Peyer's patch (tissue), 4 donors: ENCODE results near the gene WFIKKN2. TPM values are rescaled to one million over a fixed set of nuclear protein-coding genes. Genes with fewer than 3 reads are reported as not detected.

Experiments
- DNase-seq, 3 donors: peaks; one replicate each; pipeline ENCODE4 v3.0.0-alpha.2; 2017 to 2019
- H3K27ac ChIP-seq, 4 donors: fragments of 200-600 bp; sonication (generic); one replicate each; pipeline ENCODE4 v1.5.1; 2016 to 2019
- H3K27me3 ChIP-seq, 2 donors: fragments of 200-600 bp; sonication (generic); one replicate each; pipeline ENCODE4 v1.5.1; 2019
- H3K36me3 ChIP-seq, 3 donors: fragments of 200-600 bp; sonication (generic); one replicate each; pipeline ENCODE4 v1.5.1; 2016 to 2019
- H3K4me1 ChIP-seq, 4 donors: fragments of 200-600 bp; sonication (generic); one replicate each; pipeline ENCODE4 v1.5.1; 2016 to 2019
- H3K4me3 ChIP-seq, 4 donors: fragments of 200-600 bp; sonication (generic); 1 replicate in 3 of 4; 2 replicates in 1 of 4; pipeline ENCODE4 v1.5.1; 2016 to 2019; ENCODE audit warnings: mild to moderate bottlenecking in 1 of 4
- H3K9me3 ChIP-seq, 4 donors: fragments of 200-600 bp; sonication (generic); one replicate each; pipeline ENCODE4 v1.5.1; 2016 to 2019; ENCODE audit warnings: mild to moderate bottlenecking in 1 of 4
- CTCF ChIP-seq, 6 experiments: fragments of 450-650 bp in 4 of 6; fragments of 200-600 bp in 2 of 6; sonication (generic) in 1 of 6; IDR thresholded peaks; one replicate each; pipeline ENCODE4 v1.5.1; 2017 to 2019; ENCODE audit warnings: antibody characterized with exemption in 6 of 6, mild to moderate bottlenecking in 3 of 6, moderate library complexity in 1 of 6
- POLR2A ChIP-seq, 2 donors: fragments of 450-650 bp; IDR thresholded peaks; one replicate each; pipeline ENCODE4 v1.5.1; 2017; ENCODE audit warnings: antibody characterized with exemption in 2 of 2, mild to moderate bottlenecking in 2 of 2, moderate library complexity in 2 of 2
- total RNA-seq, 4 donors: library from RNA; depleted of rRNA; stranded (reverse); fragments of >200 nt; gene quantifications; one replicate each; pipeline ENCODE4 v1.1.0, GENCODE V29; 2016

WFIKKN2 gene
- total RNA-seq, 4 donors from 2014 or later, result not detected

- Histone ChIP-seq H3K4me1 (peaks cover 0 to 9% (median 3%) of the 10 kb centered on the region in 4 donors), H3K4me3 (peak overlapping the region in 2 of 4 donors; percentile 82 to 99), H3K27ac (peak overlapping the region in 2 of 4 donors; percentile 73 to 100), H3K9me3 (no peaks in the 10 kb centered on the region), H3K36me3 (peaks cover 0 to 27% (median 0%) of the 10 kb centered on the region in 3 donors), H3K27me3 (no peaks in the 10 kb centered on the region)
- DNase-seq, result peak in 2 of 3 donors; percentile 27 to 78
- peak in 5 of 6 experiments; percentile 20 to 65 (median 61) for TF ChIP-seq CTCF (IDR thresholded peaks at IDR 0.05)
- peak in 1 of 2 donors; percentile 13 for TF ChIP-seq POLR2A (IDR thresholded peaks at IDR 0.05)
These were observed 27.9 kb downstream of the WFIKKN2 start for GRCh38 chr17:50863221-50863843.

- no peak for DNase-seq
- Histone ChIP-seq H3K4me1 (peaks cover 0 to 9% (median 3%) of the 10 kb centered on the region in 4 donors), H3K27me3 (no peaks in the 10 kb centered on the region), H3K9me3 (no peaks in the 10 kb centered on the region), H3K27ac (peak overlapping the region in 3 of 4 donors; percentile 99 to 100 (median 99)), H3K36me3 (peaks cover 0 to 27% (median 0%) of the 10 kb centered on the region in 3 donors), H3K4me3 (peak overlapping the region in 2 of 4 donors; percentile 82 to 99)
- TF ChIP-seq CTCF (IDR thresholded peaks at IDR 0.05) (no peak), POLR2A (IDR thresholded peaks at IDR 0.05) (no peak)
These were observed 28.5 kb downstream of the WFIKKN2 start for GRCh38 chr17:50863931-50864330.

GRCh38 chr17:50864747-50865059, 29.3 kb downstream of the WFIKKN2 start:
- TF ChIP-seq POLR2A (IDR thresholded peaks at IDR 0.05) (peak in 1 of 2 donors; percentile 25), CTCF (IDR thresholded peaks at IDR 0.05) (peak in 2 of 6 experiments; percentile 12 to 16)
- no peak for DNase-seq
- Histone ChIP-seq H3K27me3 (no peaks in the 10 kb centered on the region), H3K4me1 (peaks cover 0 to 9% (median 3%) of the 10 kb centered on the region in 4 donors), H3K9me3 (no peaks in the 10 kb centered on the region), H3K36me3 (peaks cover 0 to 27% (median 0%) of the 10 kb centered on the region in 3 donors), H3K4me3 (peak overlapping the region; percentile 82 to 99 (median 96)), H3K27ac (peak overlapping the region; percentile 95 to 100 (median 99))

- H3K27me3 ChIP-seq, result no peaks in the 10 kb centered on the region
- H3K4me3 ChIP-seq, result peak overlapping the region; percentile 82 to 99 (median 96)
- peaks cover 0 to 27% (median 0%) of the 10 kb centered on the region in 3 donors for H3K36me3 ChIP-seq
- no peaks in the 10 kb centered on the region for H3K9me3 ChIP-seq
- H3K4me1 ChIP-seq, result peaks cover 0 to 9% (median 3%) of the 10 kb centered on the region in 4 donors
- TF ChIP-seq POLR2A (IDR thresholded peaks at IDR 0.05) (no peak), CTCF (IDR thresholded peaks at IDR 0.05) (no peak)
- DNase-seq, result peak; percentile 45 to 77 (median 73)
- H3K27ac ChIP-seq, result peak overlapping the region; percentile 95 to 100 (median 99)
These were observed 29.9 kb downstream of the WFIKKN2 start for GRCh38 chr17:50865060-50865867.

- no peak for TF ChIP-seq POLR2A (IDR thresholded peaks at IDR 0.05)
- no peak for TF ChIP-seq CTCF (IDR thresholded peaks at IDR 0.05)
- no peak for DNase-seq
- H3K36me3 ChIP-seq, result peaks cover 0 to 27% (median 0%) of the 10 kb centered on the region in 3 donors
- peaks cover 0 to 10% (median 3%) of the 10 kb centered on the region in 4 donors for H3K4me1 ChIP-seq
- no peaks in the 10 kb centered on the region for H3K9me3 ChIP-seq
- H3K4me3 ChIP-seq, result peak overlapping the region; percentile 82 to 99 (median 96)
- H3K27ac ChIP-seq, result peak overlapping the region; percentile 95 to 100 (median 99)
- no peaks in the 10 kb centered on the region for H3K27me3 ChIP-seq
These were observed 30.5 kb downstream of the WFIKKN2 start for GRCh38 chr17:50865868-50866260.
